Lung (tissue), 12 donors: ENCODE data around the gene CDKAL1. TPM values are rescaled to one million over a fixed set of nuclear protein-coding genes. Genes with fewer than 3 reads are reported as not detected.

ENCODE experiments used
- ATAC-seq: fragments of 200-7000 bp; cut with Tn5 transposase; one replicate; pipeline ENCODE4 v1.9.1; 2020; ENCODE audit warnings: moderate number of reproducible peaks; ENCODE audit not compliant: insufficient read depth, low FRiP score
- DNase-seq, 3 donors: peaks; one replicate each; pipeline ENCODE4 v3.0.0-alpha.2; 2013 to 2017
- H3K27ac ChIP-seq, 2 donors: one replicate each; pipeline ENCODE4 v1.5.1; 2013; ENCODE audit warnings: mild to moderate bottlenecking in 2 of 2, moderate library complexity in 2 of 2, control low read depth in 1 of 2, inconsistent platforms in 1 of 2, low read depth in 1 of 2, low read length in 1 of 2
- H3K27me3 ChIP-seq, 3 donors: one replicate each; pipeline ENCODE4 v1.5.1; 2013; ENCODE audit warnings: low read length in 2 of 3; ENCODE audit not compliant: control insufficient read depth in 3 of 3, insufficient read depth in 3 of 3
- H3K36me3 ChIP-seq, 4 donors: one replicate each; pipeline ENCODE4 v1.5.1; 2013; ENCODE audit warnings: low read length in 4 of 4, mild to moderate bottlenecking in 1 of 4, moderate library complexity in 1 of 4; ENCODE audit not compliant: control insufficient read depth in 4 of 4, insufficient read depth in 4 of 4
- H3K4me1 ChIP-seq, 5 donors: one replicate each; pipeline ENCODE4 v1.5.1; 2013; ENCODE audit warnings: low read length in 5 of 5, mild to moderate bottlenecking in 2 of 5, moderate library complexity in 1 of 5; ENCODE audit not compliant: control insufficient read depth in 5 of 5, insufficient read depth in 5 of 5
- H3K4me3 ChIP-seq: one replicate; pipeline ENCODE4 v1.5.1; 2013; ENCODE audit warnings: mild to moderate bottlenecking, control low read depth, moderate library complexity
- H3K9ac ChIP-seq, 2 donors: one replicate each; pipeline ENCODE4 v1.5.1; 2013; ENCODE audit warnings: low read length in 2 of 2, control low read depth in 1 of 2; ENCODE audit not compliant: insufficient read depth in 1 of 2
- H3K9me3 ChIP-seq, 4 donors: one replicate each; pipeline ENCODE4 v1.5.1; 2013; ENCODE audit warnings: low read length in 3 of 4, mild to moderate bottlenecking in 1 of 4, moderate library complexity in 1 of 4; ENCODE audit not compliant: control insufficient read depth in 4 of 4, insufficient read depth in 3 of 4
- WGBS, 2 donors: extraction: QIAGEN DNeasy Blood & Tissue Kit; methylation state at CpG; one replicate each; pipeline ENCODE4 v1.1.7; 2013; 5-methylcytosine and 5-hydroxymethylcytosine counted together
- polyA plus RNA-seq, 2 donors: library from polyadenylated mRNA; stranded (reverse); fragments of 200-250 nt; gene quantifications; one replicate each; pipeline ENCODE4 v1.2.1, GENCODE V29; 2013
- total RNA-seq, 2 donors: library from RNA; depleted of rRNA in 1 of 2; stranded (reverse); fragments of >200 nt in 1 of 2; gene quantifications; one replicate each; pipeline ENCODE4 v1.2.1, GENCODE V29; 2014 to 2021
- TF ChIP-seq, protein P1 (sequence below): IDR thresholded peaks from 2 replicates; pipeline ENCODE4 v1.5.1; 2012; ENCODE audit warnings: mild to moderate bottlenecking; ENCODE audit errors: control extremely low read depth, extremely low read depth
- donor health status: control.
- donor health status: control.
- donor health status: Bipolar disorder and iron deficiency.
- donor health status: healthy.
- donor health status: DM: yes; HTN: yes; CAD: no.

The CDKAL1 gene
- total and polyA plus RNA-seq, 4 donors: 4.0 to 39.0 (median 10.0) TPM

DNA sequence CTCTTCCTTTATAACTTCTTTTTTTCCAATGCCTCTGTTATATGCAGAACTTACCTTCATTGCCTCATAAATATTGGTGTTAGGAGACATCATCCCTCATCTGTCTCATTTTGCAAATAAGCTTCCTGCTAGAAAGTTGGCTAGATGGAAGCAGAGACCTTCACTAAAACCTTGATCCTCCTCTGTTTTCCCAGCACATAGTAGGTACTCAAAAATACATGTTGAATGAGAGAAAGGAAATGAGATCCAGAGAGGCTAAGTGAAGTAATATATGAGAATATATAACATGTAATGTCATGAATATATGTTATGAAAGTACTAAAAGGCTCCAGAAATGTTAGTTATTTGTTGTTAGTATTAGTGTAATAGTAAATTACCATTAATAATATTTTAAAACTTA, 91.9 kb downstream of the CDKAL1 start:
- no peaks in the 10 kb centered on the region for H3K9me3 ChIP-seq
- H3K27ac ChIP-seq: no peak overlapping the region
- ATAC-seq (no peak), DNase-seq (no peak)
- peaks cover 0 to 2% (median 0%) of the 10 kb centered on the region in 4 donors for H3K36me3 ChIP-seq
- TF ChIP-seq, protein P1, sequence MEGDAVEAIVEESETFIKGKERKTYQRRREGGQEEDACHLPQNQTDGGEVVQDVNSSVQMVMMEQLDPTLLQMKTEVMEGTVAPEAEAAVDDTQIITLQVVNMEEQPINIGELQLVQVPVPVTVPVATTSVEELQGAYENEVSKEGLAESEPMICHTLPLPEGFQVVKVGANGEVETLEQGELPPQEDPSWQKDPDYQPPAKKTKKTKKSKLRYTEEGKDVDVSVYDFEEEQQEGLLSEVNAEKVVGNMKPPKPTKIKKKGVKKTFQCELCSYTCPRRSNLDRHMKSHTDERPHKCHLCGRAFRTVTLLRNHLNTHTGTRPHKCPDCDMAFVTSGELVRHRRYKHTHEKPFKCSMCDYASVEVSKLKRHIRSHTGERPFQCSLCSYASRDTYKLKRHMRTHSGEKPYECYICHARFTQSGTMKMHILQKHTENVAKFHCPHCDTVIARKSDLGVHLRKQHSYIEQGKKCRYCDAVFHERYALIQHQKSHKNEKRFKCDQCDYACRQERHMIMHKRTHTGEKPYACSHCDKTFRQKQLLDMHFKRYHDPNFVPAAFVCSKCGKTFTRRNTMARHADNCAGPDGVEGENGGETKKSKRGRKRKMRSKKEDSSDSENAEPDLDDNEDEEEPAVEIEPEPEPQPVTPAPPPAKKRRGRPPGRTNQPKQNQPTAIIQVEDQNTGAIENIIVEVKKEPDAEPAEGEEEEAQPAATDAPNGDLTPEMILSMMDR: no peak
- H3K4me3 ChIP-seq: no peak overlapping the region
- H3K4me1 ChIP-seq: peaks cover 0 to 11% (median 1%) of the 10 kb centered on the region in 5 donors
- H3K27me3 ChIP-seq: no peaks in the 10 kb centered on the region
- H3K9ac ChIP-seq: no peak overlapping the region

DNA sequence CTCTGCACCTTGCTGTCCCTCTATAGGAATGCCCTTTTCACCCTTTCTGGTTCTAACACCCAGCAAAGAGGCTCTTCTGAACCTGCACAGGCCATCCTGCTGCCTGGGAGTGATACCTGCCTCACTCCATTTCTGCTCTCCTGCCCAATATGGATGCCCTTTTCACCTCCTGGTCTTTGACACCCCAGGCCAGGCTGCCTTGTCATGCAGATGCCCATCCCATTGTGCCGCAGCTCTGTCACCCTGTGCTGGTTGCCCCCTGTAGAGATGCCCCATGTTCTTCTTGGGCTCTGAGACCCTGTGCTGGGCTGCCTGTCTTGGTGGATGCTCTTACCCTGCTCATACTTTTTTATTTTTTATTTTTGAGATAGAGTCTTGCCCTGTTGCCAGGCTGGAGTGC, 95.3 kb downstream of the CDKAL1 start:
- no peak for DNase-seq
- Histone ChIP-seq H3K36me3 (peaks cover 0 to 2% (median 0%) of the 10 kb centered on the region in 4 donors), H3K4me3 (no peak overlapping the region), H3K9ac (no peak overlapping the region), H3K9me3 (no peaks in the 10 kb centered on the region), H3K27me3 (no peaks in the 10 kb centered on the region), H3K4me1 (peaks cover 0 to 7% (median 1%) of the 10 kb centered on the region in 5 donors), H3K27ac (no peak overlapping the region)
- WGBS, 2 donors: 91 to 95% methylated on average over 1 of the region's 1 CpG
- TF ChIP-seq, protein P1: no peak
- no peak for ATAC-seq

DNA sequence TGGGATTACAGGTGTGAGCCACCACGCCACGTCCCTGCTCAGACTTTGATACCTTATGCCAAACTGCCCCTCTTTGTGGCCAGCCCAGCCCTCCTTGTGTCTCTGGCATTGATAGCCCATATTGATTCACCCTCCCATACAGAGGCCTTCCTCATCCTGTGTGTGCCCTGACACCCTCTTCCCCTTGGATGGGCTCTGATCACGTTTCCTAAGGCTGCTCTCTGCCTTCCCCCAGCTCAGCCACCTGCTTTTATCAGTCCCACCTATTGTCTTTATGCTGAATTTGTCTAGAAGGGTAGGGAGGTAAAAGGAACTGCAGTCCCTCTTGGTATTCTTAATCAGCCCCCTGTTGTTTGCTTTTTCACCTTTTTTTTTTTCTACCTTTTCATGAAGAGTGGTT, 95.9 kb downstream of the CDKAL1 start:
- 97 to 99% methylated on average over 3 of the region's 3 CpGs for WGBS, 2 donors
- Histone ChIP-seq H3K4me3 (no peak overlapping the region), H3K27ac (no peak overlapping the region), H3K9me3 (no peaks in the 10 kb centered on the region), H3K9ac (no peak overlapping the region), H3K27me3 (no peaks in the 10 kb centered on the region), H3K36me3 (peaks cover 0 to 2% (median 0%) of the 10 kb centered on the region in 4 donors), H3K4me1 (peaks cover 0 to 7% (median 1%) of the 10 kb centered on the region in 5 donors)
- DNase-seq (no peak), ATAC-seq (no peak)
- TF ChIP-seq, protein P1: no peak
